ENCODE results near the gene RPUSD2. TPM values are rescaled to one million over a fixed set of nuclear protein-coding genes. Genes with fewer than 3 reads are reported as not detected.
"Not testable (repeated sequence)": the region's sequence is repeated elsewhere in the genome, so short reads cannot be mapped to it uniquely, and the experiment has no call there.

RPUSD2 gene
- total RNA-seq, 3 donors from 2014 or later: 9.4 to 10.9 (median 9.4) TPM

DNA sequence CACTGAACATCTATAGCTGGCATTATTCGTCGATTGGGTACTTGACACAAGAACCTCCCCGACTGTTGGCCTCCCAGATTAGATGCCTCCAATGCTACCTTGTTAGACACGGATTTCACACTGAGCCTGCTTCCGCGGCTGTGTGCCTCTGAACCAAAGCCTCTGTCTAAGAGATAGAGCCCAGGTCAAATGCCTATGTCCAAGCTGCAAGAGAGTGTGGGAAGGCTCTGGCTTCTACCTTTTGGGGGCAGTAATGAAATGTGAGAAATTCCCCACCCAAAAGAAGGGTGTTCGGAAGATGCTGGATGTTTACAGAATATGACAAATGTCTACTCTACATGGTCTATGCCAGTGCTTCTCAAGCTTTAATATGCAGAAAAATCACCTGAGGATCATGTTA is 2.0 kb upstream of the RPUSD2 start:
- peaks cover 19% of the 10 kb centered on the region for H3K4me1 ChIP-seq (ENCODE audit: low read depth)
- DNase-seq (no peak), ATAC-seq (no peak)
- H3K9me3 ChIP-seq: no peaks in the 10 kb centered on the region
- no peak overlapping the region for H3K4me3 ChIP-seq
- no peak for TF ChIP-seq CTCF (IDR thresholded peaks at IDR 0.05)
- intact Hi-C loops (cut with DNase I, micrococcal nuclease): no loop called here
- H3K36me3 ChIP-seq (ENCODE audit: low read depth): peaks cover 4% of the 10 kb centered on the region

- no peak for TF ChIP-seq CTCF (IDR thresholded peaks at IDR 0.05)
- Histone ChIP-seq H3K36me3 (ENCODE audit: low read depth) (no peaks in the 10 kb centered on the region), H3K4me3 (no peak overlapping the region), H3K4me1 (ENCODE audit: low read depth) (peaks cover 6% of the 10 kb centered on the region), H3K9me3 (no peaks in the 10 kb centered on the region)
- no peak for ATAC-seq
- intact Hi-C loops (cut with DNase I, micrococcal nuclease): no loop called here
- no peak for DNase-seq
Measured at GRCh38 chr15:40575113-40575512, 6.0 kb downstream of the RPUSD2 start.

GRCh38 chr15:40576914-40577313 is 7.8 kb downstream of the RPUSD2 start:
- intact Hi-C loops (cut with DNase I, micrococcal nuclease); DNase-seq; H3K4me1 ChIP-seq (ENCODE audit: low read depth); ATAC-seq; H3K9me3 ChIP-seq; H3K36me3 ChIP-seq (ENCODE audit: low read depth); H3K4me3 ChIP-seq: not testable (repeated sequence)

- no peaks in the 10 kb centered on the region for H3K4me1 ChIP-seq (ENCODE audit: low read depth)
- DNase-seq: no peak
- ATAC-seq: peak; percentile 88
- intact Hi-C loops (cut with DNase I, micrococcal nuclease): no loop called here
- no peak overlapping the region for H3K4me3 ChIP-seq
- no peaks in the 10 kb centered on the region for H3K9me3 ChIP-seq
- no peak for TF ChIP-seq CTCF (IDR thresholded peaks at IDR 0.05)
- no peaks in the 10 kb centered on the region for H3K36me3 ChIP-seq (ENCODE audit: low read depth)
Measured at GRCh38 chr15:40578892-40579291, 9.8 kb downstream of the RPUSD2 start.

GRCh38 chr15:40581796-40582195 is 12.7 kb downstream of the RPUSD2 start:
- H3K36me3 ChIP-seq (ENCODE audit: low read depth); H3K4me3 ChIP-seq; DNase-seq; ATAC-seq; intact Hi-C loops (cut with DNase I, micrococcal nuclease); H3K9me3 ChIP-seq; H3K4me1 ChIP-seq (ENCODE audit: low read depth): not testable (repeated sequence)

- no peaks in the 10 kb centered on the region for H3K36me3 ChIP-seq (ENCODE audit: low read depth)
- DNase-seq (peak in 1 of 3 donors; percentile 18), ATAC-seq (peak; percentile 72)
- no peaks in the 10 kb centered on the region for H3K9me3 ChIP-seq
- intact Hi-C loops (cut with DNase I, micrococcal nuclease): no loop called here
- no peaks in the 10 kb centered on the region for H3K4me1 ChIP-seq (ENCODE audit: low read depth)
- TF ChIP-seq CTCF (IDR thresholded peaks at IDR 0.05): no peak
- no peak overlapping the region for H3K4me3 ChIP-seq
Measured at GRCh38 chr15:40582726-40583246, 13.7 kb downstream of the RPUSD2 start.

- intact Hi-C loops (cut with DNase I, micrococcal nuclease): no loop called here
Measured at GRCh38 chr15:40584191-40584590, 15.1 kb downstream of the RPUSD2 start.

More at GRCh38 chr15:40584191-40584590, 15.1 kb downstream of the RPUSD2 start:
- no peak for TF ChIP-seq CTCF (IDR thresholded peaks at IDR 0.05)
- Histone ChIP-seq H3K36me3 (ENCODE audit: low read depth) (no peaks in the 10 kb centered on the region), H3K4me3 (no peak overlapping the region), H3K9me3 (no peaks in the 10 kb centered on the region), H3K4me1 (ENCODE audit: low read depth) (no peaks in the 10 kb centered on the region)
- no peak for ATAC-seq
- DNase-seq: no peak
